ENCODE results near the gene WASHC2C.
"Not testable (repeated sequence)": the region's sequence is repeated elsewhere in the genome, so short reads cannot be mapped to it uniquely, and the experiment has no call there.

WASHC2C gene, protein sequence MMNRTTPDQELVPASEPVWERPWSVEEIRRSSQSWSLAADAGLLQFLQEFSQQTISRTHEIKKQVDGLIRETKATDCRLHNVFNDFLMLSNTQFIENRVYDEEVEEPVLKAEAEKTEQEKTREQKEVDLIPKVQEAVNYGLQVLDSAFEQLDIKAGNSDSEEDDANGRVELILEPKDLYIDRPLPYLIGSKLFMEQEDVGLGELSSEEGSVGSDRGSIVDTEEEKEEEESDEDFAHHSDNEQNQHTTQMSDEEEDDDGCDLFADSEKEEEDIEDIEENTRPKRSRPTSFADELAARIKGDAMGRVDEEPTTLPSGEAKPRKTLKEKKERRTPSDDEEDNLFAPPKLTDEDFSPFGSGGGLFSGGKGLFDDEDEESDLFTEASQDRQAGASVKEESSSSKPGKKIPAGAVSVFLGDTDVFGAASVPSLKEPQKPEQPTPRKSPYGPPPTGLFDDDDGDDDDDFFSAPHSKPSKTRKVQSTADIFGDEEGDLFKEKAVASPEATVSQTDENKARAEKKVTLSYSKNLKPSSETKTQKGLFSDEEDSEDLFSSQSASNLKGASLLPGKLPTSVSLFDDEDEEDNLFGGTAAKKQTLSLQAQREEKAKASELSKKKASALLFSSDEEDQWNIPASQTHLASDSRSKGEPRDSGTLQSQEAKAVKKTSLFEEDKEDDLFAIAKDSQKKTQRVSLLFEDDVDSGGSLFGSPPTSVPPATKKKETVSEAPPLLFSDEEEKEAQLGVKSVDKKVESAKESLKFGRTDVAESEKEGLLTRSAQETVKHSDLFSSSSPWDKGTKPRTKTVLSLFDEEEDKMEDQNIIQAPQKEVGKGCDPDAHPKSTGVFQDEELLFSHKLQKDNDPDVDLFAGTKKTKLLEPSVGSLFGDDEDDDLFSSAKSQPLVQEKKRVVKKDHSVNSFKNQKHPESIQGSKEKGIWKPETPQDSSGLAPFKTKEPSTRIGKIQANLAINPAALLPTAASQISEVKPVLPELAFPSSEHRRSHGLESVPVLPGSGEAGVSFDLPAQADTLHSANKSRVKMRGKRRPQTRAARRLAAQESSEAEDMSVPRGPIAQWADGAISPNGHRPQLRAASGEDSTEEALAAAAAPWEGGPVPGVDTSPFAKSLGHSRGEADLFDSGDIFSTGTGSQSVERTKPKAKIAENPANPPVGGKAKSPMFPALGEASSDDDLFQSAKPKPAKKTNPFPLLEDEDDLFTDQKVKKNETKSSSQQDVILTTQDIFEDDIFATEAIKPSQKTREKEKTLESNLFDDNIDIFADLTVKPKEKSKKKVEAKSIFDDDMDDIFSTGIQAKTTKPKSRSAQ (N-terminal part only)

DNA sequence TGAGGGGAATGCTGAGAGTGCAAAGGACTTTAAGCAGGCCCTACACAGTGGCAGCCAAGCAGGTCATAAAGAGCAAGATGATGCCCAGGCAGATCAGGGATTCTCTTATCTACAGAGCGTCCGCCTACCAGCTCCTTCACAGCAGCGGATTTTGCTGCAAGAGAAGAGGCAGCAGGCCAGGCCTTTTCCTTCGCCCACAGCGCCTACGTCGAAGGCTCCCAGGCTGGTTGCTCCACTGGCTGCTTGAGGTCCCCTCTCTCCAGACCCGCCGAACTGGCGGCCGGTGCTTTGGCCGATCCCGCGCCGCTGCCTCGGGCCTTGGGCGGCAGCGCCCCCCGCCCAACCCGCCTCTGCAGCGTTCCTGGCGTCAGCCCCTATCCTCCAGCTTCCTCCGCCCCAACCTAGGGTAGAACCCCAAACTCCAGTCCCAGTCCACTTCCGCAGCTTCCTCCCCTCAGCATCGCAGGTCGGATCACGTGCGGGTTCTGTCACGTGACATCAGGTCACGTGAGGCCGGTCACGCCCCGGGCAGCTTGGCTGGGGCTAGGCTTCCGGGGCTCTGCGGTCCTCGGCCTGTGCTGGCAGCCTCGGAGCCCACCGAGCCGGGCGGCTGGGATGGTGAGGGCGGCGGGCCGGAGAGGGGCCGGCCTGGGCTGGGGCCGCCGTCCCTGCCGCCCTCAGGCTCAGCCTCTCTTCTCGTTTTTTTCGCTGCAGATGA is at the start of gene WASHC2C:
Gene WASHC2C (plus strand): TSS at position 564 of the 718 bp plus-strand sequence. CDS start 52 bp downstream, at position 616.
- peak; percentile 21 for DNase-seq (ENCODE audit: low read depth)

DNA sequence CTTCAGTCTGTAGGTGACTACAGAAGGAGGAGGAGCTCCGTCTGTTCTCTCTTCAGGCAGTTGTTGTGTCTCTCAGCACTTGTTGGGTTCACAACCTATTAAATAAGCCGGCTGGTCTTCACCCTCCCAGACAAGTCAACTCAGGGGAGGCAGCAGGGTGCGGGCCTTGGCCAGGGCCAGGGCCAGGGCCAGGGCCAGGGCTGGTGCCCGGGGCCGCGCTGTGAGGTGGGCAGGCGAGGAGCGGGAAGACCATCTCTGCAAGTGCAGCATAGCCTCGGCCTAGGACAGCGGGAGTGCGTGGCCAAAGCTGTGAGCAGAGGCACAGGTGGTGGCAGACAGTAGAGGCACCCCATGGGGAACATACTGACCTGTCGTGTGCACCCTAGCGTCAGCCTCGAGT is 48.6 kb upstream of the WASHC2C start:
- DNase-seq (ENCODE audit: low read depth) = not testable (repeated sequence)

DNA sequence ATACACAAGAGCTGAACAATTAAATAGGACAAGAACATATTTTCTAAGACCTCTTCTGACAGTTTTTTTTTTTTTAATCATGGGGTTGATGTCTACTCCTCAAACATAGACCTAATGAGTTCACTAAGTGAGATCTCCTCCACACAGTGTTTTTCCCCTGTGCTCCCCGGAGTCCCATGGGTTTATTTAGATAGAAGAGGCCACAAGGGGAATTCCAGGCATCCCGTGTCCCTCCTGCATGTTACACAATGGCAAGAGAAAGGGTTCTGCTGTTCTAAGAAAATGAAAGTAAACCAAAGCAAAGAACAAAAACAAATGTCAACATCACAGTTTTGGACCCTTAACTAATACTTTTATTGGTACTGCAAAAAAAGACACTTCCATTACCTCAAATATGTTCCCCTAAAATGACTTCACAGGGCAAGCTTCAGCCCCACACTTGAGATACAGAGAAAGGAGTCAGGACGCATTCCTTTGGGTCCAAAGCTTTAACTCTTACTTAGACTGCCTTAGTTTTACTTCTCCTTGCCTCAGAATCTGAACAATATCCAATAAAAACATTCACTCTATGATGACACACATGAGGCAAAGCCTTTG is 16.8 kb upstream of the WASHC2C start:
- DNase-seq (ENCODE audit: low read depth) = not testable (repeated sequence)

DNA sequence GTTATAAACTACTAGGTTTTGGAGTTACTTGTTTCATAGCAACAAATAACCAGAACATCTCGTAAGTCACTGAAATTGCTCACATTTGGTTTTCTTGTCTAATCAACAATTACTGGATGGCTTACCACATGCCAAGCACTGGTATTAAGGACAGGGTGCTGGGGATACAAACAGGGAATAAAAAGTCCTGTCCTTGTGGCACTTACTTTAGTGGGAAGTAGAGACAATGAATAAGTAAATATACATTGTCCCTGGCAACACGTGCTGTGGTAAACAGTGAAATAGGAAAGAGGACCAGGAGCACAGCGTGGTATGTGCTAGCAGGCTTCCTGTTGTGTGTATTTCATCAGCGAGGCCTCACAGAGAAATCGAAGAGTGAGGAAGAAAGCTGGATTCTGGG is 15.8 kb upstream of the WASHC2C start:
- DNase-seq (ENCODE audit: low read depth) = not testable (repeated sequence)

DNA sequence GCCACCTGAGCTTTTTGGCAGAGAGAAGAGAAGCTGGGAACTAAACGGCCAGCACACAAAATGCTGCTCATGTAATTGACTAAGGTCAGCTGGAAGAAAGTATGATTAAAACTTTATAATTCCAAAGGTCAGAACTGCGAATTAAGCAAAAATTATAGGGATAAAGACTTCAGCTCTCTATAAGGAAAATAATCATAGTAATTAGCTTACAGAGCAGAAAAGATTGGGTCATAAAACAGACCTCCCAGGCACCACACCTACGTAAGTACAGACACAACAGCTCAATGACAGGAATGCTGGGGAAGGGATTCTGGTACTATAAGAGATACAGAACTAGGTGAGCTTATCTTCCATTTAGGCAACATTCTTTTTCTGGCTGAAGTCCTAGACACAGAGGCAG is 10.0 kb upstream of the WASHC2C start:
- DNase-seq (ENCODE audit: low read depth) = not testable (repeated sequence)

DNA sequence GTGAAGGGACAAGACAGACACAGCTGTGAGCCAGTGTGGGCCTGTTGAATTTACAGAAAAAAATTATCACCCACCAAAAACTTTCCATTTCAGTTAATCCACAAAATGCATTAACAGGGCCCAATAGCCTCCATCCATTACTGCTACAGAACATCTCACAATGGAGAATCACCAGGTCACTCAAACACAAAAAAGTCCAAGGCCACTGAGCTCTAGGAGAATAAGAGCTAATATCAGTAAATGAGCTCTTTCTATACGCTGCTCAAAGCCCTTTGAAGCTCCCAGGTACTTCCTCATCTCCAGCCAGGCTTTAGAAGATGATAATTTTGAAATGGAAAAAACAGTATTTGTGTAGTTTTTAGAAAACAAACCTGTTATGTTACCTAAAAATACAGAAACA is 9.4 kb upstream of the WASHC2C start:
- not testable (repeated sequence) for DNase-seq (ENCODE audit: low read depth)

DNA sequence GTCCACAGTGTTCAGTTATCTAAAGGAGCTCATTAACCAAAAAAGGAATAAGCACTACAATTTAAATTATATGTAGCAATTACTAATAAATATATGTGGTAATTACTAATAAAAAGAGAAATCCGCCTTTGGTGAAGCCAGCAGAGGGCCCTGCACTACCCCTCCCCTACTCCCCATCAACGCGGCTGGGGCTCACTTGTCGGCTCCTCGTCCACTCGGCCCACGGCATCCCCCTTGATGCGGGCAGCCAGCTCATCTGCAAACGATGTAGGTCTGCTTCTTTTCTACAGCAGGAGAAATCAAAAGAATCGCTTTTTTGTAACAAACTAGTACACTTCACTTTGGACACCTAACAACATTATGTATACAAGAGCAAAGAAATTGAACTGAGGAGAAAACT is 5.6 kb upstream of the WASHC2C start:
- DNase-seq (ENCODE audit: low read depth) = not testable (repeated sequence)

DNA sequence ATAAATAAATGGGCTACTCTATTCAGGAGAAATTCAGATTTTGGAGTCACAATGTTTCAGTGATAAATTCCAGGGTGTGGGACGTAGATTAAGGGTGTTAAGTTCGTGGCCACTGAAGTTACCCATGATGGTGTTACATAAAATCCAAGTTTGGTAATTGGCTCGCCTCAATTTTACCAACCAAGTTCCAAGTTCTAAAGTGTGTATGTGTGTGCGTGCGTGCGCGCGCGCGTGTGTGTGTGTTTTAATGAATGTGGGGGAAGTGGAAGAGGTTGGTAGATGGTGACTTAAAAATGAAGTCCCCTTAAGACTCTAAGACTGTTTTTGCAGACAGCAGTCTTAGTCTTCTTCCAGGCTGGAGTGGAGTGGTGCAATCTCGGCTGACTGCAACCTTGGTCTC is 3.2 kb upstream of the WASHC2C start:
- not testable (repeated sequence) for DNase-seq (ENCODE audit: low read depth)

DNA sequence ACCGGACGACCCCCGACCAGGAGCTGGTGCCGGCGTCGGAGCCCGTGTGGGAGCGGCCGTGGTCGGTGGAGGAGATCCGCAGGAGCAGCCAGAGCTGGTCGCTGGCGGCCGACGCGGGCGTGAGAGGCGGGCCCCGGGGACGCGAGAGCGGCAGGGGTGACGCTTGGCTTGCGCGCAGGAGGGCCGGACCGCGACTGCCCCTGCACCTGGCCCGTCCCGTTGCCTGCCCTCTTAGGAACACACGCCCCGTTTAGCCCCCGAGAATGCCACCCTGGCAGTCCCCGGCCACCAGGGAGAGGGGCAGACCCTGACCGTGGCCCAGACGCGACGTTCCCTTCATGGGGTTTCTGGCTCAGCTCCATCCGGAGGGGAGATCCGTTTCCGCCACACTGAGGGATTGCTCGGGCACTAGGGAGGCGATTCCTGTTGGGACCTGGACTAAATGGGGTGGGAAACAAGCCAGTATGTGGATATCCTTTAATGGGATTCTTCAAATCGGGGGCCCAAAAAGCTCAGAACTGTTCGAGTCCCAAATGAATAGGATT is 427 bp downstream of the WASHC2C start:
- DNase-seq (ENCODE audit: low read depth) = not testable (repeated sequence)

DNA sequence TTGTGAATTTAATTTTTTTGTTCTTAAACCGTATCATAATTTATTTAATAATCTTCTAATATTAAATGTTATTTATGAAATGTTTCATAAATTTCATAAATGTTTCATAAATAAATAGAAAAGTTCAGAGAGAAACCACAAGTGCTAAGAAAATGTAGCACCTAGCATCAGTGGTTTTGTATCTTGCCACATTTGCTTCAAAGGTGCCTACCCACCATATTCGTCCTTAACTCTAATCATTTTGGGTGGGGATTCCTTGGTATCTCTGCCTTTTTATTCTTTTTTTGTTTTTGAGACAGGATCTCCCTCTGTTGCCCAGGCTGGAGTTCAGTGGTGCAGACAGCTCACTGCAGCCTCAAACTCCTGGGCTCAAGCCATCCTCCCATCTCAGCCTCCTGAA is 7.4 kb downstream of the WASHC2C start:
- not testable (repeated sequence) for DNase-seq (ENCODE audit: low read depth)

DNA sequence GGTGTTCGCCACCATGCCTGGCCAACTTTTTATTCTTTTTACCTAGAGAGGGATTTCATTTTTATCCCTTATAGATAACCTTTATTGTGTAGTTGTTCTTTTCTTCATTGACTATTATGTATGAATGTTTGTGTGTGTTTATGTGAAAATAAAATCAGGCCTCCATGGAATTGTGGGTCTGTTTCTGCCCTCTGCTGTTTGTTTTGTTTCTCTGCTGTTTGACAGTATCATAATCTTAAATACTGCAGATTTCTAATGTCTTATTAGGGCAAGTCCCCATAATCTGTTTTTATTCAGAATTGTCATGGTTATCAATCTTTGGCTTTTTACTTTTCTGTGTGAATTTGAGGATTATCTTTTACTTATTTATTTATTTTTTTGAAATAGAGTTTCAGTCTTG is 7.8 kb downstream of the WASHC2C start:
- DNase-seq (ENCODE audit: low read depth) = not testable (repeated sequence)

DNA sequence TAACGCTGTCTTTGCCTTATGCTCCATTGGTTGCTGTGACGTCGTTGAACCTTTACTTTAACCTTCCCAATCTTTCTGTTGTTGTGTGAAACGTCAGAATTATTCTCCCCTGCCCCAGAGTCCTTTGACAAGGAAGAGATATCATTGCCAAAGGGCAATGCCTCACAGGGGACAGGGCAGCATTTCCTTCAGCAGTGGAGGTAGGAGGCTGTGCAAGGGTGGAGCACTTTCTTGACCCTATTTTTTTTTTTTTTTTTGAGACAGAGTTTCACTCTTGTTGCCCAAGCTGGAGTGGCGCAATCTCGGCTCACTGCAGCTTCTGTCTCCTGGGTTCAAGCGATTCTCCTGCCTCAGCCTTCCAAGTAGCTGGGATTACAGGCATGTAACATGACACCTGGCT is 14.5 kb downstream of the WASHC2C start:
- DNase-seq (ENCODE audit: low read depth) = not testable (repeated sequence)

DNA sequence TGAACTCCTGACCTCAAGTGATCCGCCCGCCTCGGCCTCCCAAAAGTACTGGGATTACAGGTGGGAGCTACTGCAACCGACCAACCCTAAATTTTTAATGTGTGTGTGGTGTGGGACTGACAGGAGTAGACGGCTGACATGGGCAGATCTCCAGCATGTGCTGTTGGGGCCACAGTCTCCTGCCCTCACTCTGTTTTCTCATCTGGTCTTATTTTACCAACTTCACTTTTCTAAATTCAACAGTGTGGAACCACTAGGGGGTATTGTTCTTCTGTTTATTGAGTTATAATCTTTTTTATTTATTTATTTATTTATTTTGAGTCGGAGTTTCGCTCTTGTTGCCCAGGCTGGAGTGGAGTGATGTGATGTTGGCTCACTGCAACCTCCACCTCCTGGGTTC is 14.9 kb downstream of the WASHC2C start:
- DNase-seq (ENCODE audit: low read depth) = not testable (repeated sequence)

DNA sequence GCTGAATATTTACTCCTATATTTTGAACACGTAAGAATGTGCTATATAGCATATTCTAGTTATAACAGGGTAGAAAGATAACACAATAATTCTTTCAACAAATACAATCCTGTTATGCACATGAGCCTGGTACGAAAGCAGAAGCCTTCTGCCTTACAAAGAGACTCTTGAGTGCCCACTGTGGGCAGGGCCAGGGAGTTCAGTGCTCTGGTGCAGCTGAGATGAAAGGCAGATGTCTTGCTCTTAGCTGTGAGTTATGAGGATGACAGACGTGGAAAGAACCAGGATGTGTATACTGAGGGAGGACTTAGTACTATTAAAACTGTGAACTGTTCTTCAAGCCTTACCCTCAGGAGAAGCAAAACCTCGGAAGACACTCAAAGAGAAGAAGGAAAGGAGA is 24.1 kb downstream of the WASHC2C start:
- DNase-seq (ENCODE audit: low read depth) = not testable (repeated sequence)

DNA sequence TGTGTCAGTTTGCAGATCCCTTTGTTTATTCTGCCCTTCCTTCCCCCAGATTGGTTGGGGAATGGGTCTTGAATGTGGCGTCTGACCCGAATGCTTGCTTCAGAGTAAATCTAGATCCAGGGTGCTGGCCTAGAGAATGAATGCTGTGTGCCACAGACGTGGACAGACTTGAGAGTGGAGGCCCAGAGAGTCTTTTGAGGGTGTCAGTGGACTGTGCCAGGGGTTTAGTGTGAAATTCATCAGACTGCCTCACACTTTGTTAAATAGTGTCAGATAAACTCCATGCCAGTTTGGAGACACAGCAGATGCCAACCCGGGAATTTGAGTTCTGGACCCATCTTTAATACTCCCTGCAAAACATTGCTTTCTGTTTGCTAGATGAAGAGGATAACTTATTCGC is 25.1 kb downstream of the WASHC2C start:
- not testable (repeated sequence) for DNase-seq (ENCODE audit: low read depth)

DNA sequence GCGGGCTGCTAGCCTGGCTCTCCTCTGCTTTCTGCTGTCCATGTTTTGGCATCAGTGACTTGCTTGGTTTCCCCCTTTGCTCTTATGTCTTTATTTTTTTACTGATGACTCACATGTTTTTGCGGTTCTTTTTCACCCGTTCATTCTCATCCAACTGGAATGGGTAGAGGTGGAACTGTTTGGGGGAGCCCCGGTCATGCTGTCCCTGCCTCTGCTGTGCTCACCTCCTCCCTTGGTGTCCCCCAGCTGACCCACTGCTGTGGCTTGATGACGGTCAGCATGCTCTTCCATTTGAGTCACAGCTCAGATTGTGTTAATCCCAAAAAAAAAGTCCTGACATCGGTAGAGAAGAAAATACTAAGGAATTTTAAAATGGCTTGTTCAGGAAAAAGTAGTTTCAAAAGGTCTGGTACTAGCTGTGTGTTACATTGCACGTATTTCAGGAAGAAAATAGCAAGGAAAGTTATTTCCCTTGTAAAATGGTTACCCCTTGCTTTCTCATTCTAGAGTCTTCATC is 27.0 kb downstream of the WASHC2C start:
- DNase-seq (ENCODE audit: low read depth) = not testable (repeated sequence)

DNA sequence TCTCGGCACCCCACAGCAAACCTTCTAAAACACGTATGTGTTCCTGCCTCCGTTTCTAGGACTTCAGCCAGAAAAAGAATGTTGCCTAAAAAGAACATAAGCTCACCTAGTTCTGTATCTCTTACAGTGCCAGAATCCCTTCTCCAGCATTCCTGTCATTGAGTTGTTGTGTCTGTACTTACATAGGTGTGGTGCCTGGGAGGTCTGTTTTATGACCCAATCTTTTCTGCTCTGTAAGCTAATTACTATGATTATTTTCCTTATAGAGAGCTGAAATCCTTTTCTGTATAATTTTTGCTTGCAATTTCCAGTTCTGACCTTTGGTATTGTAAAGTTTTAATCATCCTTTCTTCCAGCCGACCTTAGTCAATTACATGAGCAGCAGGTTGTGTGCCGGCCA is 28.0 kb downstream of the WASHC2C start:
- not testable (repeated sequence) for DNase-seq (ENCODE audit: low read depth)

DNA sequence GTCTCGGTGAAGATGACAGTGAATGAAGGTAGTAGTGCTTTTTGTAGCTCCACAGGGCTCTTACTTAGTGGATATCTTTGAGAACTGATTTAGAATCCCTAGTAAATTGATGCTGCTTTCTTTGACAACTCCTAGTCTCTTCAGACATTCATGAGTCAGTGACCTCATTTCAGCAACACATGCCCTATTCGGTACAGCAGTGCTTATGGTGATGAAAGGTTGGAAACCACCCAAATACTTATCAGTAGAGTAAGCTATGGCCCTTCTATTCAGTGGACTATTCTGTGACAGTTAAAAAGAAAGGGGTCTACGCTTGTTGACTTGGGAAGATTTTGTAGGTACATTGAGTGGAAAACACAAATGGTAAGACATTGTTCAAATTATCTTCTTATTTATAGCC is 29.0 kb downstream of the WASHC2C start:
- not testable (repeated sequence) for DNase-seq (ENCODE audit: low read depth)

DNA sequence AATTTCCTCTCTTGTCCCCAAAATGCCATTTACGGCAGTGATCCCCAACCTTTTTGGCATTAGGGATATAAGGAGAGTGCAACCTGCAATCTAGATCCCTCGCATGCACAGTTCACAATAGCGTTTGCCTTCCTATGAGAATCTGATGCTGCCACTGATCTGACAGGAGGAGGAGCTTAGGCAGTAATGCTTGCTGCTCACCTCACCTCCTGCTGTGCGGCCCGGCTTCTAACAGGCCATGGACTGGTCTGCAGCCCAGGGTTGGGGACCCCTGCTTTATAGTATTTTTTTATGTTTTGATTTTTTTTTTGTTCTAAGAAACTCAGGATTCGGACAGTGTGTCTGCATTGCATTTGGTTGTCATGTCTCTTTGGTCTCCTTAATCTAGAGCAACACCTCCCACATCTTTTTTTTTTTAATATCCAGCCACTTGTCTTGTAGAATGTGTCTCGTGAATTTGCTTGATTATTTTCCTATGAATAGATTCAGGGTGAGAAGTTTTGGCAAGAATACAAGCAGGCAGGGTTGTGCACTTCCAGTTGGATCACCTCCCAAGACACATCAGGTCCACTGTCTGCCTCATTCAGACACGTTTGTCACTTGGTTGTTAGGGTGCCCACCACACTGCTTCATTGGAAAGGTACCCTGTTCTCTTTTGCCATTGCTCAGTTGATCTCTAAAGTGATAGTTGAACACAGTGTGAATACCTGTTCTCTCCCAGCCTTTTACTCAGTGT is 30.8 kb downstream of the WASHC2C start:
- DNase-seq (ENCODE audit: low read depth) = not testable (repeated sequence)

DNA sequence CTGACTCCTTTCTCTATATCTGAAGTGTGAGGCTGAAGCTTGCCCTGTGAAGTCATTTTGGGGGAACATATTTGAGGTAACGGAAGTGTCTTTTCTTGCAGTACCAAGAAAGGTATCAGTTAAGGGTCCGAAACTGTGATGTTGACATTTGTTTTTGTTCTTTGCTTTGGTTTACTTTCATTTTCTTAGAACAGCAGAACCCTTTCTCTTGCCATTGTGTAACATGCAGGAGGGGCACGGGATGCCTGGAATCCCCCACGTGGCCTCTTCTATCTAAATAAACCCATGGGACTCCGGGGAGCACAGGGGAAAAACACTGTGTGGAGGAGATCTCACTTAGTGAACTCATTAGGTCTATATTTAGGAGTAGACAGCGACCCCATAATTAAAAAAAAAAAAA is 34.6 kb downstream of the WASHC2C start:
- not testable (repeated sequence) for DNase-seq (ENCODE audit: low read depth)

Measured in GM04503 (cell line).